Measurements from ENCODE around the gene CPD. TPM values are rescaled to one million over a fixed set of nuclear protein-coding genes. Genes with fewer than 3 reads are reported as not detected.

CPD gene
- total and polyA plus RNA-seq, 2 donors (not counting 1 experiment from before 2014, with no cell fraction given) = 88.8 to 220 TPM

- no peak overlapping the region for H3K4me2 ChIP-seq (ENCODE audit: extremely low read depth, insufficient read depth, low read length)
- no peak overlapping the region for H3K4me3 ChIP-seq (replicated peaks in 1 of 4; ENCODE audit: control extremely low read depth in 1 of 4, insufficient read depth in 1 of 4, low read depth in 3 of 4, low read length in 4 of 4)
- H2AFZ ChIP-seq (ENCODE audit: low read length) = no peak overlapping the region
- H3K79me2 ChIP-seq (ENCODE audit: control insufficient read depth, insufficient read depth, low read length) = no peaks in the 10 kb centered on the region
- H4K20me1 ChIP-seq (ENCODE audit: control insufficient read depth, extremely low read depth, insufficient read depth, low read length) = no peaks in the 10 kb centered on the region
- no peak overlapping the region for H3K27ac ChIP-seq (ENCODE audit: insufficient read depth, low read length)
- no peak overlapping the region for H3K9ac ChIP-seq (ENCODE audit: insufficient read depth, low read length)
- no peaks in the 10 kb centered on the region for H3K36me3 ChIP-seq (ENCODE audit: control insufficient read depth, insufficient read depth, low read length)
- H3K9me3 ChIP-seq (ENCODE audit: control insufficient read depth, insufficient read depth, low read depth, low read length) = no peaks in the 10 kb centered on the region
- peak in 1 of 2 donors; percentile 13 for DNase-seq (ENCODE audit: low read depth in 2 of 2)
- no peak for TF ChIP-seq CTCF (conservative IDR thresholded peaks at IDR 0.05 in 1 of 2, IDR thresholded peaks at IDR 0.05 in 1 of 2; ENCODE audit: low read depth in 1 of 2, low read length in 2 of 2)
- TF ChIP-seq EZH2 (IDR thresholded peaks at IDR 0.05; ENCODE audit: low read length, missing control alignments) = no peak
- H3K4me1 ChIP-seq (ENCODE audit: control insufficient read depth, extremely low read depth, insufficient read depth, low read length) = no peaks in the 10 kb centered on the region
- no peaks in the 10 kb centered on the region for H3K27me3 ChIP-seq (ENCODE audit: control insufficient read depth, insufficient read depth, low read length)
Observed at GRCh38 chr17:30503558-30503957, 124.8 kb downstream of the CPD start.

GRCh38 chr17:30505868-30506417 lies 127.2 kb downstream of the CPD start:
- no peaks in the 10 kb centered on the region for H3K4me1 ChIP-seq (ENCODE audit: control insufficient read depth, extremely low read depth, insufficient read depth, low read length)
- H4K20me1 ChIP-seq (ENCODE audit: control insufficient read depth, extremely low read depth, insufficient read depth, low read length) = no peaks in the 10 kb centered on the region
- DNase-seq (ENCODE audit: low read depth in 2 of 2) = peak in 1 of 2 donors; percentile 5
- H3K9ac ChIP-seq (ENCODE audit: insufficient read depth, low read length) = no peak overlapping the region
- H3K27me3 ChIP-seq (ENCODE audit: control insufficient read depth, insufficient read depth, low read length) = no peaks in the 10 kb centered on the region
- no peaks in the 10 kb centered on the region for H3K36me3 ChIP-seq (ENCODE audit: control insufficient read depth, insufficient read depth, low read length)
- H3K9me3 ChIP-seq (ENCODE audit: control insufficient read depth, insufficient read depth, low read depth, low read length) = no peaks in the 10 kb centered on the region
- no peak overlapping the region for H3K4me3 ChIP-seq (replicated peaks in 1 of 4; ENCODE audit: control extremely low read depth in 1 of 4, insufficient read depth in 1 of 4, low read depth in 3 of 4, low read length in 4 of 4)
- H2AFZ ChIP-seq (ENCODE audit: low read length) = no peak overlapping the region
- no peaks in the 10 kb centered on the region for H3K79me2 ChIP-seq (ENCODE audit: control insufficient read depth, insufficient read depth, low read length)
- TF ChIP-seq EZH2 (IDR thresholded peaks at IDR 0.05; ENCODE audit: low read length, missing control alignments) (no peak), CTCF (conservative IDR thresholded peaks at IDR 0.05 in 1 of 2, IDR thresholded peaks at IDR 0.05 in 1 of 2; ENCODE audit: low read depth in 1 of 2, low read length in 2 of 2) (no peak)
- no peak overlapping the region for H3K4me2 ChIP-seq (ENCODE audit: extremely low read depth, insufficient read depth, low read length)
- no peak overlapping the region for H3K27ac ChIP-seq (ENCODE audit: insufficient read depth, low read length)

- H3K4me3 ChIP-seq (replicated peaks in 1 of 4; ENCODE audit: control extremely low read depth in 1 of 4, insufficient read depth in 1 of 4, low read depth in 3 of 4, low read length in 4 of 4) = no peak overlapping the region
- no peak overlapping the region for H2AFZ ChIP-seq (ENCODE audit: low read length)
- no peaks in the 10 kb centered on the region for H3K9me3 ChIP-seq (ENCODE audit: control insufficient read depth, insufficient read depth, low read depth, low read length)
- no peaks in the 10 kb centered on the region for H3K36me3 ChIP-seq (ENCODE audit: control insufficient read depth, insufficient read depth, low read length)
- TF ChIP-seq CTCF (conservative IDR thresholded peaks at IDR 0.05 in 1 of 2, IDR thresholded peaks at IDR 0.05 in 1 of 2; ENCODE audit: low read depth in 1 of 2, low read length in 2 of 2) (no peak), EZH2 (IDR thresholded peaks at IDR 0.05; ENCODE audit: low read length, missing control alignments) (no peak)
- no peak overlapping the region for H3K27ac ChIP-seq (ENCODE audit: insufficient read depth, low read length)
- no peak overlapping the region for H3K9ac ChIP-seq (ENCODE audit: insufficient read depth, low read length)
- H3K4me1 ChIP-seq (ENCODE audit: control insufficient read depth, extremely low read depth, insufficient read depth, low read length) = no peaks in the 10 kb centered on the region
- no peak for DNase-seq (ENCODE audit: low read depth in 2 of 2)
- no peaks in the 10 kb centered on the region for H3K79me2 ChIP-seq (ENCODE audit: control insufficient read depth, insufficient read depth, low read length)
- H3K27me3 ChIP-seq (ENCODE audit: control insufficient read depth, insufficient read depth, low read length) = no peaks in the 10 kb centered on the region
- no peak overlapping the region for H3K4me2 ChIP-seq (ENCODE audit: extremely low read depth, insufficient read depth, low read length)
- H4K20me1 ChIP-seq (ENCODE audit: control insufficient read depth, extremely low read depth, insufficient read depth, low read length) = no peaks in the 10 kb centered on the region
Observed at GRCh38 chr17:30506481-30506880, 127.8 kb downstream of the CPD start.
